Hematopoietic multipotent progenitor cell treated with erythropoietin and hydrocortisone succinate and interleukin-3 and kit ligand, for 17 days (in vitro differentiated cells): Measurements from ENCODE around the gene NUDT10.
"Not testable (repeated sequence)": the region's sequence is repeated elsewhere in the genome, so short reads cannot be mapped to it uniquely, and the experiment has no call there.

Experiments
- DNase-seq: peaks from one replicate; pipeline ENCODE4 v3.0.0-alpha.2; 2015; ENCODE audit warnings: low spot score

NUDT10 gene

DNA sequence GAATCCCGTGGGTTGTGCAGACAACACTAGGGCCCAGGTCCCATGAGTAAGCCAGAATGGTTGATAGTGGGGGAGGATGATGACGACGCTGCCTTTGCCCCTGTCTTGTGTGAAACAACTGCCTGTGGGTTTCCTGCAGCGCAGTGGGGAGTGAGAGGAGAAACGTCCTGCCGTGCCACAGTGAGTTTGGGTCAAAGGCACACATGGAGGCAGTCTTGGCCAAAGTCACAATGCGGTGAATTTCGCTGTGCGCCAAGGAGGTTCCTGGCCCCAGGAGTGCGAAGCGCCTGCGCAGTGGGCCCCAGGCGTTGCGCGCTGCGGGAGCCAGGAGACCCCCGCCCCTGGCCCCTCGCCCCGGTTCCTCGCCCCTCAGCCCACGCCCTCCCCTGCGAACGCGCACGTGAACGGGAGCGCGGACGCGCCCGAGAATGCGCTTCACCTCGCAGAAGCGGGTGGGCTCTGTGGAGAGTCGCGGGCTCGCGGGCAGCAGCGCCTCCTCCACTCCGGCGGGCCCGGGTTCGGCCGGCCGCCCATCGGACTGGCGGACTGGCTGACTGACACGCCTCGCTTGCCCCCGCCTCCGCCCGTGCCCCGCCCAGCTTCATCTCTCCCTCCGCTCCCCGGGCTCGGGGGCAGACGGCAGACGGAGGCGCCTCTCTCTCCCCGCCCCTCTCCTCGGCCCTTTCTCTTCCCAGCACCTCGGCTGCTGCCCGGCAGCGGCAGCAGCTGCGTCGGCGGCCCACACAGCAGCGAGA, at the start of gene NUDT10:
NUDT10 (plus strand) TSS at position 635 of the 755 bp plus-strand sequence. CDS start 144 bp downstream, outside the sequence.
- DNase-seq: no peak

DNA sequence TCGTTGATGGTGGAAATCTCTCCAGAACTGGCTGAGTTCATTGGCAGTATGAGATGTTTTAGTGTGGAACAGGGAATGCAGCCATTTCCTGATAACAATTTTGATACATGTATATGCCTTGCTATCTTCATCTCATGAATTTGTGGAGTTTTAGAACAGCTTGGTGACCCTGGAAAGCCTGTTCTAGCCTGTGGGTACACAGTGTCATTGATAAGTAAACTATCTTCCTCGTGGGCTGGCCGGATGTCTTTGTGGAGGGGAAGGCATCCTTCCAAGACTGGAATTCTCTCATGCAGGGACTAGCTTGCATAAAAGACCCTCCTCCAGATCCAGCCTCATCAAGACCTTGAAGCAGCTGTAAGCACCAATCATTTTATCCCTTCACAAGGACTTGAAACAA, 40.2 kb upstream of the NUDT10 start:
- DNase-seq: no peak

DNA sequence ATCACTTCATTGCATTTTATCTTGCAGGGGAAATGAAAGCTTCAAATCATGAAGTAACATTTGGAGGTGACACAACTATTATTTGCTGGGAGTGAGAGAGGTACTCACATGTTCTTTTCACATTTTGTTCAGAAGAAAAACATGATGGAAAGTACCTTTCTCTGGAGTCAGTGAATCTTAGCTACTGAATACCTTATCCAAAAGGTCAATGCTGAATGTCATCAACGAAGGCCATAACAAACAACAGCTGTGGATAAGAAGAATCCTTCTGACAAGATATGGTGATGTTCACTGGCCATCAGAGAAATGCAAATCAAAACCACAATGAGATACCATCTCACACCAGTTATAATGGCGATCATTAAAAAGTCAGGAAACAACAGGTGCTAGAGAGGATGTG, 36.5 kb upstream of the NUDT10 start:
- no peak for DNase-seq

DNA sequence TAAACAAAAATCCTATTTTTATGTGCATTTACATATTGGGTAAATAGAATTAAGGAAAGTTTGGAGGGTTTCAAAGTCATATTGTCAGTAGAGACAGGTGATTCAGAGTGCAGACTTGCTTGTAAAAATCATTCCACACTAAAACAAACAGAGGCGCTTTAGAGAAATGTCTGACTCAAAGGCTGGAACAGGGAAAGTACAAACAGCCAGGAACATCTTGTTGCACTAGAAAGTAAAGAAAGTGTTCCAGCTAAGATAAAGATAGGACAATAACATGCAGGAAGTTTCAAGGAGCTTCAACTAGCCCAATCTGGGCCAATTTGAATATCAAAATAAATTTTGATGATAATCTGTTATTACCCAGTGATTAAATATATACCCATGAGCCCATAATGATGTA, 16.4 kb upstream of the NUDT10 start:
- no peak for DNase-seq

DNA sequence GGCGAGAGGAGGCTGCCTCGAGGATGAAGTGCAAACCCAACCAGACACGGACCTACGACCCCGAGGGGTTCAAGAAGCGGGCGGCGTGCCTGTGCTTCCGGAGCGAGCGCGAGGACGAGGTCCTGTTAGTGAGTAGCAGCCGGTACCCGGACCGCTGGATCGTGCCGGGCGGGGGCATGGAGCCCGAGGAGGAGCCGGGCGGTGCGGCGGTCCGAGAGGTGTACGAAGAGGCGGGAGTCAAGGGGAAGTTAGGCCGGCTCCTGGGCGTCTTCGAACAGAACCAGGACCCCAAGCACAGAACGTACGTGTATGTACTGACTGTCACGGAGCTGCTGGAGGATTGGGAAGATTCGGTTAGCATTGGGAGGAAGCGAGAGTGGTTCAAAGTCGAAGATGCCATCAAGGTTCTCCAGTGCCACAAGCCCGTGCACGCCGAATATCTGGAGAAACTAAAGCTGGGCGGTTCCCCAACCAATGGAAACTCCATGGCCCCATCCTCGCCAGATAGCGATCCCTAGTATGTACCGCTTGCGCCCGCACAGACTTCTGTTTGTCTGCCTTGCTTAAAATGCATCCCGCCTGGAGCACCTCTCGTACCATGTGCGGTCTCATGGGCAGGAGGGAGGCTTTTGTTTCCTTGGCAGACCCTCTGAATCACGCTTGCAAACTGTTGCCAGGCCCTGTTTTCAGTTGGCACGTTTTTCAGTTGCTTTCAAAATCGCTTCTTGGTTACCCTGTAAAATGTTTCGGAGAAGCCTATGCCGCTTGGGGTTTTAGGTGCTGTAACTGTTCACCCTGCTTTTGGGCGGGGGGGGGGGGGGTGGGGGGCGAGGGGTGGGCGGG, 542 bp downstream of the NUDT10 start:
- not testable (repeated sequence) for DNase-seq

DNA sequence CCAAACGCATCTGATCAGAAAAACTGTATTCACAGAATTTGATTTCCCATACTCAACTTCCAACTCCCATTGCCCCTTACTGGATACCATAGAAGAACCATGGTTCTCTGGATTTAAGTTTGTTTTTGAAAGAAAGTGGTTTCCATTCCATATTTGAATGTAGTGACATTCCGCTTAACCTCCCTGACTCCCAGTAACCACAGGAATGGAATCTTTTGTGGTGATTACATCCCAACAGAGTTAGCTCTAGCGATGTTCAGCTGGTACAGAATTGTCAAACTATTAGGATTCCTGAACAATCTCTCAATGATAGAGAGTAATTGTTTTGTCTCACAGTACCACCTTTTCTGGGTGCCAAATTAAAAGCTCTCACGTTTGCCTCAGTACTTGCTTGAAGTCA, 1.7 kb downstream of the NUDT10 start:
- no peak for DNase-seq

DNA sequence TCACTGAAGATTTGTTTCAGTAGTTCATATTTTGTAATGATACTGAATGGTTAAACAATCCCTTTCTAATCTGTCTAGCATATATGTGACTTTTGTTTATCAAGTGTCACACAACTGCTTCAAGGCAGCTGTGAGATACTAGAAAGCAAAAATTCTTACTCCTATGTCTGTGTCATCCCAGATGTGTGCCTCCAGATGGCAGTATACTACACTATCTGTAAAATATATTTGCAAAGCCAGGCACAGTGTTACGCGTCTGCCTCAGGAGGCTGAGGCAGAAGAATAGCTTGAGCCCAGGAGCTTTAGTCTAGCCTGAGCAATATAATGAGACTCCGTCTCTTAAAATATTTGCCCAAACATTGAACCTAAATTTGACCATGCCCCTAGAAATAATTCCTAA, 4.0 kb downstream of the NUDT10 start:
- DNase-seq: no peak

DNA sequence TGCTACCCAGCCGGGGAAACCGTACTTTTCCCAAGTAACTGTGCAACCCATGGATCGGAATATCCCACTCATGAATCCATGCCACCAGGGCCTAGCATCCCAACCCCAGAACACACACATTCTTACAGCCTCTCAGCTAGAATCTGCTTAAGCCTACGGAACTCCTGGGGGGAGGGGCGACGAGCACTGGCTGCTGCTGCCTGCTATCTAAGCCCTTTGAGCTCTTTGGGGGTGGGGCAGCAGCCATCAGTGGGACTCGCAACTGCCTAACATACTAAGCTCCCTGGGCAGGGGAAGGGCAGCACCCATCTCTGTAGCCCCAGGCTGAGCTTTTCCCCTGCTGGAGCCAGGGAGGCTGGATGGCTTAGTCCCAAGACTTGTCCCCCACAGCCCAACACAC, 28.6 kb downstream of the NUDT10 start:
- no peak for DNase-seq

- DNase-seq: no peak
Observed at GRCh38 chrX:51376672-51377071, 44.0 kb downstream of the NUDT10 start.
